GM19035 (cell line): ENCODE results near the gene MFSD11.
"Not testable (repeated sequence)": the region's sequence is repeated elsewhere in the genome, so short reads cannot be mapped to it uniquely, and the experiment has no call there.

Experiments
- ATAC-seq: cut with Tn5 transposase; IDR thresholded peaks from one replicate; pipeline ENCODE4 v1.9.1; 2021; ENCODE audit not compliant: unreplicated experiment

MFSD11 gene

DNA sequence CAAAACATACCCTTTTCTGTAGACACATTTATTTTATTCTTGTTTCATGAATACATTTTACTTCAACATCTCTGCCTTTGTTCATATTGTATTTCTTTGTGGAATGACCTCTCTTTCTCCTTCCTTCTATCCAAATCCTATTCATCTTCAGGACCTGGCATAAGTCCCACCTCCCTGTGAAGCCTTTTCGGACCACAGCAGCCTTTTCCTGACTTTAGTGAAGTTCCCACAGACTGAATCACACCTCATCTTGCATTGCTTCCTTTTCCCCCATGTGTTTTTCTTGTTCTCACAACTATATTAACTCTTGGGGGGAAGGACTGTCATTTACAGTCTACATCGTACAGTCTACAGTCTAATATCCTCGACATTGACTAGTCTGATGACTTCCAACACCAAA, 58.2 kb downstream of the MFSD11 start:
- ATAC-seq, result no peak

DNA sequence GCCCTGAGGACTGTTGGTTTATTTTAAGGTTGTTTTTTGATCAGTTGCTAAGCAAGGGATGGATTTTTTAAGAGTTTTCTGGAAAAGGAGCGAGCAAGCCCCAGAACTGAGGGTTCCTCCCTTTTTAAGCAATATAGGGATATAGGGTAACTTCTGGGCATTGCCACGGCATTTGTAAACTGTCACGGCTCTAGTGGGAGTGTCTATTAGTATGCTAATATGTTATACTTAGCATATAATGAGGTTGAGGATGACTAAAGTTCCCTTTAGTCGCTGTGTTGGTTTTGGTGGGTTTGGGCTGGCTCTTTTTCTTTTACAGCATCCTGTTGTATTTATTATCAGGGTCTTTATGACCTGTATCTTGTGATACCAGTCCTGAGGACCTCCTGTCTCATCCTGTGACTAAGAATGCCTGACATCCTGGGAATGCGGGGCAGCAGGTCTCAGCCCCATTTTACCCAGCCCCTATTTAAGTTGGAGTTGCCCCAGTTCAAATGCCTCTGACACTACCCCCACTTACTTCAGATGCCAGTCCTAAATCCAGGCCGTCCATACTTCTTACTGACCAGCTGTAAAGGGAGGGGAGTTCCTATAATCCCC, 59.4 kb downstream of the MFSD11 start:
- no peak for ATAC-seq

DNA sequence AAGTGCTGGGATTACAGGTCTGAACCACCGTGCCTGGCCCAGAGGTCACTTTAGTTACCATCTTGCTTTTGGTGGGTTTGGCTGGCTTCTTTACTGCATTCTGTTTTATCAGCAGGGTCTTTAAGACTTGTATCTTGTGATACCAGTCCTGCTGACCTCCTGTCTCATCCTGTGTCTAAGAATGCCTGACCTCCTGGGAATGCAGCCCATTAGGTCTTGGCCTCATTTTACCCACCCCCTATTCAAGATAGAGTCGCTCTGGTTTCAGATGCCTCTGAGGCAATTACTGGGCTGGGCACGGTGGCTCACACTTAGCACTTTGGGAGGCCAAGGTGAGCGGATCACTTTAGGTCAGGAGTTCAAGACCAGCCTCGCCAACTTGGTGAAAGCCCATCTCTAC, 63.8 kb downstream of the MFSD11 start:
- ATAC-seq, result no peak

- ATAC-seq, result no peak
Observed at GRCh38 chr17:76805319-76805718, 67.4 kb downstream of the MFSD11 start.

DNA sequence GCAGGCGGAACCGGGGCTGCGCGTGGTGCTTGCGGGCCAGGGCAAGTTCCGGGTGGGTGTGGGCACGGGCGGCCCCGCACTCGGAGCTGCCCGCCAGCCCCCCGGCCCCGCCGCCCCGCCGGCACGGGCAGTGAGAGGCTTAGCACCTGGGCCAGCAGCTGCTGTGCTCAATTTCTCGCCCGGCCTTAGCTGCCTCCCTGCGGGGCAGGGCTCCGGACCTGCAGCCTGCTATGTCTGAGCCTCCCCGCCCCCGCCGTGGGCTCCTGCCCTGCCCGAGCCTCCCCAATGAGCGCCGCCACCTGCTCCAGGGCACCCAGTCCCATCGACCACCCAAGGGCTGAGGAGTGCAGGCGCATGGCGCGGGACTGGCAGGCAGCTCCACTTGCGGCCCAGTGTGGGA, 68.2 kb downstream of the MFSD11 start:
- not testable (repeated sequence) for ATAC-seq

GRCh38 chr17:76806767-76807166, 68.8 kb downstream of the MFSD11 start:
- not testable (repeated sequence) for ATAC-seq

GRCh38 chr17:76808326-76808725, 70.4 kb downstream of the MFSD11 start:
- ATAC-seq, result no peak

DNA sequence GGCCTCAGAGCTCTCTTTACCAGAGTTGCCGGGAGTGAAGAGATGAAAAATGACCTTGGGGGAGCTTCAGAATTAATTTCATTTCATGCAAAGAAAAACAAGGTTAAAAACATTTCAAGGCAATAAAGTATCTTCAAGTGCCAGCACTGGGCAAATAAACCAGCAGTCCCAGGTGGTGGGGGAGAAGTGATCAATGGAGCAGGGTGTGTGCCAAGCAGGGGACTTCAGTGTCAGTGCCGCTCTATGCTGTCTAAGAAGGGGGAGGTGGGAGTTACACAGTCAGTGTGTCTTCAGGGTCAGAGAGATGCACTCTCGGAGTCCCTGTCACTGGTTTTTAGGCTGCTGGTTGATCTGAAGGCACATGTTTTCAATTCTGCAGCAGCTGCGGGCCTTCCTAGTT, 73.0 kb downstream of the MFSD11 start:
- no peak for ATAC-seq

GRCh38 chr17:76811834-76812233, 73.9 kb downstream of the MFSD11 start:
- no peak for ATAC-seq

DNA sequence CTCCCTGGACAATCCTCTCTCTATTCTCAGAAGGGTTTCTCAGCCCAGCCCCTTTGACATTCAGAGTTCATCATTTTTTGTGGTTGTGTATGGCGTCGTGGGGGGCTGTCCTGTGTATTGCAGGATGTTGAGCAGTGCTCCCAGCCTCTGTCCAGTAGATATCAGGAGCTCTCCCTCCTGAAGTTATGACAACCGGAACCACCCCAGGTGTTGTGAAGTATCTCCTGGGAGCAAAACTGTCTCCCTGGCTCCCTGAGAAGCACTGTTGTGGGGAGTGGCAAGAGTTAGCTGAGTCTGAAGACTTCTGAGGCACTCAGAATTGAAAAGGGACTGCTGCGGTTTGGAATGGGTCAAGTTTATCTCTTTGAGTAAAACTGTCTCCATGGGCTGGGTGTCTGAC, 74.3 kb downstream of the MFSD11 start:
- no peak for ATAC-seq

DNA sequence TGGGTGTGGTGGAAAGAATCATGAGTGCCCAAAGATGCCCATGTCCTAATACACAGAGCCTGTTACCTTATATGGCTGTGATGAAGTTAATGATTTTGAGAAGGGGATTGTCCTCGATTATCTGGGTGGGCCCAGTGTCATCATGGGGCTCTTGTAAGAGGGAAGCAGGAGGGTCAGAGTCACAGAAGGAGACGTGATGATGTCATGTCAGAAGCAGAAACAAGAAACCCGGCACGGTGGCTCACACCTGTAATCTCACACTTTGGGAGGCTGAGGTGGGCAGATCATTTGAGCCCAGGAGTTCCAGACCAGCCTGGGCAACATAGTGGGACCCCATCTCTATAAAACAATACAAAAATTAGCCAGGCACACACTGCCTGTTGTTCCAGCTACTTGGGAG, 75.0 kb downstream of the MFSD11 start:
- no peak for ATAC-seq

DNA sequence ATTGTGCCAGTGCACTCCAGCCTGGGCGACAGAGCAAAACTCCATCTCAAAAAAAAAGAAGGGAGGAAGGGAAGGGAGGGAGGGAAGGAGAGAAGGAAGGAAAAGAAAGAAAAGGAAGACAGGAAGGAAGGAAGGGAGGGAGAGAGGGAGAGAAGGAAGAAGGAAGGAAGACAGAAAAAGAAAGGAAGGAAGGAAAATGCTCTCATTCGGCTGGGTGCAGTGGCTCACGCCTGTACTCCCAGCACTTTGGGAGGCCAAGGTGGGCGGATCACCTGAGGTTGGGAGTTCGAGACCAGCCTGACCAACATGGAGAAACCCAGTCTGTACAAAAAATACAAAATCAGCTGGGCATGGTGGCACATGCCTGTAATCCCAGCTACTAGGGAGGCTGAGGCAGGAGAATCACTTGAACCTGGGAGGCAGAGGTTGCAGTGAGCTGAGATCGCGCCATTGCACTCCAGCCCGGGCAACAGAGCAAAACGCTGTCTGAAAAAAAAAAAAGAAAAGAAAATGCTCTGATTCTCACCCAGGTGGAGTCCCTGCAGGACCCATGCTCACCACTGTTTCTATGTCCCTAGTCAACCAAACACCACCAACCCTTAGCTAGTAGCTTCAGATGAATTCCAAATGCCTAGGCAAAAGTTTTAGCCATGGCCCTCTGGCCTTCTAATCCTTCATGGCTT, 78.1 kb downstream of the MFSD11 start:
- not testable (repeated sequence) for ATAC-seq

DNA sequence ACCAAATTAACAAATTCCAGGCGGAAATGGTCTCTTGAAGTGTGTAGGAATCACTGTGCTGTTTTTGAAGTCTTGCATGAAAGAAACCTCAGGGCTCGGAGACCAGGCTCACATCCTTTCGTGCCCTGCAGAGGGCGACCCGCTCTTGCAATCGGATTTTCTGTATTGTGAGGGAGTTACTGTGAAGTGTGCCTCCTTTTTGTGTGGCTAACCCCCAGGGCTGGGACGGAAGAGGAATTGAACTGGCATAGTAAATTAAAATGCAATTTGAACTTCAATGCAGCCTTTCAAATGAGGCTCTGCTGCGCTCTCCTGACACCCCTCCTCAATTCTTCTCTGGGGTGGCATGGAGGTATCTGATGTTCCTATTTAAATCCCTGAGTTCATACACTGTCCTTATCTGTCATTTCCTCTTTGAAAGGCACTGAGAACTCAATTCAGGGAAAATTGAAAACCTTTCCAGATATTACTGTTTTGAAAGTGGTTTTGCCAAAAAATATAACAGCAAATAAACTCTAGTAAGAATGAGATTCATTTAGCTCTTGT, 78.7 kb downstream of the MFSD11 start:
- ATAC-seq, result no peak

- ATAC-seq, result no peak
Observed at GRCh38 chr17:76820039-76820438, 82.1 kb downstream of the MFSD11 start.

- ATAC-seq, result no peak
Observed at GRCh38 chr17:76820561-76820960, 82.6 kb downstream of the MFSD11 start.

- no peak for ATAC-seq
Observed at GRCh38 chr17:76822184-76822778, 84.4 kb downstream of the MFSD11 start.

DNA sequence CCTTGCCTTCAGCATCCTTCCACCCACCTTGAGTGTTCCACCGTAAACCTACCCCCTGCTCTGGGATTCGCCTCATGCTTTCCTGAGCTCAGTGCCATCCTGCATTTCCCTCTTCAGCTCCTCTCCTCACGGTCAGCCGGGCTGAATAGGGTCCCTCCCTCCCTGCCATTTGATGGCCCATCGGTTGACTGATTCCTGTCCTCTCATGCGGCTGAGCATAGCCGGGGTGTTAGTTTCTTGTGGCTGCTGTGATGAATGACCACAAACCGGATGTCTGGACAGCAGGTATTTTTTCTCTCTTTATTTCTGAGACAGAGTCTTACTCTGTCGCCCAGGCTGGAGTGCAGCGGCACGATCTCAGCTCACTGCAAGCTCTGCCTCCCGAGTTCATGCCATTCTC, 86.2 kb downstream of the MFSD11 start:
- no peak for ATAC-seq

GRCh38 chr17:76826330-76827068, 88.6 kb downstream of the MFSD11 start:
- no peak for ATAC-seq

GRCh38 chr17:76827736-76828135, 89.8 kb downstream of the MFSD11 start:
- no peak for ATAC-seq
